H1 (cell line): ENCODE results near the gene UBE3B. TPM values are rescaled to one million over a fixed set of nuclear protein-coding genes. Genes with fewer than 3 reads are reported as not detected.

Experiments
- CTCF ChIA-PET: fragments of 300-600 bp; sonication (Branson Sonifier 250); formaldehyde crosslinking; loops from one replicate; lab custom pipeline; 2021; ENCODE audit not compliant: partially characterized antibody; lab: Charles Lee
- POLR2A ChIA-PET: fragments of 300-600 bp; sonication (Branson Sonifier 250); formaldehyde crosslinking; loops from one replicate; lab custom pipeline; 2021; ENCODE audit warnings: inconsistent platforms; ENCODE audit not compliant: partially characterized antibody; lab: Charles Lee
- DNase-seq, 2 experiments: peaks; one replicate each; pipeline versions ENCODE4 v3.0.0 to v3.0.0-alpha.2; 2010 to 2022; ENCODE audit warnings: low spot score in 2 of 2, low read depth in 1 of 2, mixed read lengths in 1 of 2
- FAIRE-seq: peaks from 2 replicates; lab custom pipeline; 2011; peaks lifted over from hg19 to GRCh38; lab: Jason Lieb, UNC
- H2AFZ ChIP-seq: 2 replicates; pipeline ENCODE4 v1.8.1; 2012; ENCODE audit warnings: low read length, inconsistent platforms
- H2AK5ac ChIP-seq: 2 replicates; pipeline ENCODE4 v1.6.1; 2013; ENCODE audit warnings: low read depth, low read length
- H2BK120ac ChIP-seq: replicated peaks from 2 replicates; pipeline ENCODE3; 2013; ENCODE audit warnings: low read depth, low read length, inconsistent platforms
- H2BK12ac ChIP-seq: 2 replicates; pipeline ENCODE4 v1.6.1; 2013; ENCODE audit warnings: low read depth, low read length
- H2BK15ac ChIP-seq: 2 replicates; pipeline ENCODE4 v1.6.1; 2013; ENCODE audit warnings: low read length
- H2BK20ac ChIP-seq: 2 replicates; pipeline ENCODE4 v1.6.1; 2013; ENCODE audit warnings: low read length
- H2BK5ac ChIP-seq: 2 replicates; pipeline ENCODE4 v1.6.1; 2013; ENCODE audit warnings: low read depth, low read length
- H3K14ac ChIP-seq: 2 replicates; pipeline ENCODE4 v1.6.1; 2013; ENCODE audit warnings: inconsistent platforms; ENCODE audit not compliant: insufficient read length
- H3K18ac ChIP-seq: 2 replicates; pipeline ENCODE4 v1.6.1; 2013; ENCODE audit warnings: low read length; ENCODE audit errors: extremely low read depth
- H3K23ac ChIP-seq: 2 replicates; pipeline ENCODE4 v1.6.1; 2013; ENCODE audit warnings: inconsistent platforms; ENCODE audit not compliant: insufficient read length
- H3K23me2 ChIP-seq: 2 replicates; pipeline ENCODE4 v1.6.1; 2013; ENCODE audit warnings: low read depth, low read length
- H3K27ac ChIP-seq: 2 replicates; pipeline ENCODE4 v1.6.1; 2011; ENCODE audit warnings: low read depth, low read length, inconsistent platforms
- H3K27me3 ChIP-seq, 4 experiments: replicated peaks in 1 of 4; 1 replicate in 1 of 4; 2 replicates in 3 of 4; pipeline versions ENCODE4 v1.6.1 to v1.8.1; 2011 to 2013; ENCODE audit warnings: low read length in 3 of 4, mild to moderate bottlenecking in 3 of 4, inconsistent platforms in 2 of 4, mixed read lengths in 2 of 4, moderate library complexity in 1 of 4; ENCODE audit not compliant: control insufficient read depth in 3 of 4, insufficient read depth in 3 of 4; ENCODE audit errors: extremely low read depth in 1 of 4
- H3K36me3 ChIP-seq, 4 experiments: 2 replicates each; pipeline versions ENCODE4 v1.6.1 to v1.8.1; 2011 to 2013; ENCODE audit warnings: mild to moderate bottlenecking in 4 of 4, low read length in 3 of 4, moderate library complexity in 2 of 4, control low read depth in 1 of 4, inconsistent platforms in 1 of 4; ENCODE audit not compliant: insufficient read depth in 4 of 4, control insufficient read depth in 2 of 4
- H3K4ac ChIP-seq: replicated peaks from 2 replicates; pipeline ENCODE3; 2013; ENCODE audit warnings: low read length, low read depth, mixed read lengths, inconsistent platforms; ENCODE audit not compliant: insufficient read length
- H3K4me1 ChIP-seq, 4 experiments: replicated peaks in 1 of 4; 1 replicate in 1 of 4; 2 replicates in 3 of 4; pipeline versions ENCODE4 v1.6.1 to v1.8.1; 2011 to 2013; ENCODE audit warnings: low read length in 3 of 4, inconsistent platforms in 2 of 4, mixed read lengths in 1 of 4; ENCODE audit not compliant: insufficient read depth in 4 of 4, control insufficient read depth in 3 of 4
- H3K4me2 ChIP-seq, 2 experiments: 2 replicates each; pipeline versions ENCODE4 v1.6.1 to v1.8.1; 2011 to 2013; ENCODE audit warnings: low read depth in 2 of 2, low read length in 2 of 2, control low read depth in 1 of 2, inconsistent platforms in 1 of 2, mild to moderate bottlenecking in 1 of 2; ENCODE audit not compliant: insufficient read depth in 1 of 2
- H3K4me3 ChIP-seq, 4 experiments: fragments of 200-600, 300-600 bp in 1 of 4; sonication (generic), shearing (Covaris generic), sonication (Bioruptor Twin) in 1 of 4; 2 replicates each; pipeline versions ENCODE4 v1.5.1 to v1.8.1; 2011 to 2016; ENCODE audit warnings: low read length in 4 of 4, low read depth in 3 of 4, control low read depth in 2 of 4, inconsistent platforms in 2 of 4, mild to moderate bottlenecking in 2 of 4, mixed read lengths in 1 of 4, moderate library complexity in 1 of 4; ENCODE audit not compliant: insufficient read depth in 2 of 4; ENCODE audit errors: extremely low read depth in 1 of 4
- H3K56ac ChIP-seq: replicated peaks from 2 replicates; pipeline ENCODE3; 2013; ENCODE audit warnings: low read depth, mild to moderate bottlenecking, mixed read lengths, low read length, inconsistent platforms; ENCODE audit not compliant: insufficient read length
- H3K79me1 ChIP-seq: 2 replicates; pipeline ENCODE4 v1.6.1; 2013; ENCODE audit warnings: low read depth, low read length, control low read depth
- H3K79me2 ChIP-seq, 2 experiments: 2 replicates each; pipeline versions ENCODE4 v1.6.1 to v1.8.1; 2012 to 2013; ENCODE audit warnings: low read length in 2 of 2, mild to moderate bottlenecking in 2 of 2, inconsistent platforms in 1 of 2; ENCODE audit not compliant: insufficient read depth in 2 of 2, control insufficient read depth in 1 of 2
- H3K9ac ChIP-seq, 4 experiments: replicated peaks in 1 of 4; 1 replicate in 1 of 4; 2 replicates in 3 of 4; pipeline versions ENCODE4 v1.6.1 to v1.8.1; 2011 to 2013; ENCODE audit warnings: low read depth in 3 of 4, low read length in 3 of 4, control low read depth in 2 of 4, mild to moderate bottlenecking in 2 of 4, moderate library complexity in 2 of 4, inconsistent platforms in 1 of 4; ENCODE audit errors: extremely low read depth in 1 of 4
- H3K9me3 ChIP-seq, 2 experiments: 2 replicates each; pipeline versions ENCODE4 v1.6.1 to v1.8.1; 2012 to 2013; ENCODE audit warnings: mild to moderate bottlenecking in 2 of 2, moderate library complexity in 2 of 2, control low read depth in 1 of 2, inconsistent platforms in 1 of 2, low read depth in 1 of 2, low read length in 1 of 2, mixed read lengths in 1 of 2; ENCODE audit not compliant: insufficient read depth in 2 of 2
- H4K20me1 ChIP-seq, 2 experiments: replicated peaks in 1 of 2; 2 replicates each; pipeline versions ENCODE3 to v1.8.1; 2011 to 2013; ENCODE audit warnings: inconsistent platforms in 2 of 2, low read length in 2 of 2, mild to moderate bottlenecking in 1 of 2; ENCODE audit not compliant: insufficient read depth in 2 of 2, control insufficient read depth in 1 of 2
- H4K5ac ChIP-seq: 2 replicates; pipeline ENCODE4 v1.6.1; 2013; ENCODE audit warnings: low read length, low read depth, mixed read lengths, inconsistent platforms; ENCODE audit not compliant: insufficient read length
- H4K8ac ChIP-seq: 2 replicates; pipeline ENCODE4 v1.8.0; 2013; ENCODE audit warnings: mild to moderate bottlenecking, moderate library complexity, low read length, inconsistent platforms; ENCODE audit not compliant: insufficient read depth; ENCODE audit errors: extremely low read depth
- H4K91ac ChIP-seq: replicated peaks from 2 replicates; pipeline ENCODE3; 2013; ENCODE audit warnings: low read length, mixed read lengths, inconsistent platforms; ENCODE audit not compliant: insufficient read length
- RXRA ChIP-seq: IDR thresholded peaks from 2 replicates; pipeline ENCODE4 v1.6.1; 2011; ENCODE audit warnings: low read depth, mild to moderate bottlenecking, low read length, moderate library complexity; ENCODE audit not compliant: insufficient read depth
- WGBS, 2 experiments: shearing (Covaris generic) in 1 of 2; methylation state at CpG; one replicate each; pipeline versions ENCODE4 v1.1.6 to v1.1.7; 2013 to 2015; ENCODE audit warnings: low lambda C conversion rate in 2 of 2, mixed read lengths in 2 of 2, inconsistent platforms in 1 of 2, low coverage in 1 of 2, missing lambda C conversion rate in 1 of 2; ENCODE audit not compliant: insufficient replicate concordance in 2 of 2, insufficient coverage in 1 of 2, insufficient read length in 1 of 2; ENCODE audit errors: extremely low coverage in 1 of 2, missing lambda C conversion rate in 1 of 2; 5-methylcytosine and 5-hydroxymethylcytosine counted together
- polyA plus RNA-seq, 7 experiments: library from polyadenylated mRNA; depleted of rRNA in 3 of 7; stranded (reverse) in 5 of 7; unstranded in 2 of 7; fragments of >200 nt in 5 of 7; fragments of 200-250 nt in 2 of 7; gene quantifications; 1 replicate in 5 of 7; 2 replicates in 1 of 7; 4 replicates in 1 of 7; pipeline versions ENCODE4 v1.2.1 to v1.2.3, GENCODE V29; 2011 to 2013; ENCODE audit warnings: missing spikeins in 2 of 7, mixed read lengths in 2 of 7
- total RNA-seq: library from RNA; stranded (reverse); fragmentation: NEBNext Ultra II Directional; extraction: Animal tissue kit (Norgen Biotek cat#: 25700); gene quantifications from 2 replicates; pipeline ENCODE4 v1.2.1, GENCODE V29; 2021

Gene UBE3B
- total and polyA plus RNA-seq, 2 of the 8 experiments (the other 6 are each of a cell fraction or from before 2014, with no cell fraction given) = 14.0 to 21.1 TPM

- H3K4me2 ChIP-seq = no peak overlapping the region
- no peak overlapping the region for H3K4me3 ChIP-seq
- no peak overlapping the region for H2AFZ ChIP-seq
- H3K14ac ChIP-seq = no peak overlapping the region
- H2BK15ac ChIP-seq = no peak overlapping the region
- H3K36me3 ChIP-seq = no peaks in the 10 kb centered on the region; a peak in 1 of 8 replicates
- H4K8ac ChIP-seq = no peak overlapping the region
- no peak overlapping the region for H2BK20ac ChIP-seq
- H2BK12ac ChIP-seq = no peak overlapping the region
- no peak overlapping the region for H3K4ac ChIP-seq
- ChIA-PET POLR2A (interaction anchor here (0.6 to 1.7 kb wide), 2 partner anchors 9 to 18 kb away, joined by 3 to 4 read pairs; no protein-coding TSS in a partner anchor), CTCF (interaction anchor here (0.7 to 4.9 kb wide), 4 partner anchors 16 to 37 kb away, joined by 3 to 25 read pairs (median 3); no protein-coding TSS in a partner anchor)
- no peak overlapping the region for H3K56ac ChIP-seq
- DNase-seq (no peak), FAIRE-seq (no peak)
- no peak overlapping the region for H3K9ac ChIP-seq
- H4K20me1 ChIP-seq = peaks cover 0 to 2% of the 10 kb centered on the region in 2 experiments
- no peak overlapping the region for H4K5ac ChIP-seq
- WGBS, 2 experiments = 87% methylated on average over 6 of the region's 6 CpGs; no CpG with 5 or more reads in 1 of the 2 experiments
- no peak overlapping the region for H4K91ac ChIP-seq
- H3K23me2 ChIP-seq = no peaks in the 10 kb centered on the region
- no peaks in the 10 kb centered on the region; a peak in 2 of 7 replicates for H3K27me3 ChIP-seq
- peaks cover 0 to 4% (median 0%) of the 10 kb centered on the region in 4 experiments; a peak in 2 of 7 replicates for H3K4me1 ChIP-seq
- H2BK5ac ChIP-seq = no peak overlapping the region
- no peak overlapping the region for H3K23ac ChIP-seq
- no peaks in the 10 kb centered on the region for H3K79me1 ChIP-seq
- H3K27ac ChIP-seq = no peak overlapping the region
- H3K9me3 ChIP-seq = no peaks in the 10 kb centered on the region
- no peaks in the 10 kb centered on the region for H3K79me2 ChIP-seq
- no peak overlapping the region for H2AK5ac ChIP-seq
- H2BK120ac ChIP-seq = no peak overlapping the region
- H3K18ac ChIP-seq = no peak overlapping the region
- TF ChIP-seq RXRA = no peak
These were observed 77.3 kb downstream of the UBE3B start for GRCh38 chr12:109554761-109555160.
